ENCODE results near the gene DDAH1.

Gene DDAH1

GRCh38 chr1:85467036-85467435 lies 2.1 kb upstream of the DDAH1 start:
- Histone ChIP-seq H3K4me1 (ENCODE audit: low read length) (peaks cover 13% of the 10 kb centered on the region; the same call in 1 of the 2 replicates), H3K4me2 (ENCODE audit: low read length) (no peak overlapping the region), H3K9me3 (ENCODE audit: insufficient read depth, low read length) (peaks cover 3% of the 10 kb centered on the region; the same call in 1 of the 2 replicates), H3K9ac (ENCODE audit: low read length) (no peak overlapping the region), H3K27ac (ENCODE audit: low read length) (no peak overlapping the region), H3K4me3 (ENCODE audit: low read length) (no peak overlapping the region), H3K36me3 (replicated peaks; ENCODE audit: low read depth, low read length) (no peaks in the 10 kb centered on the region), H2AFZ (ENCODE audit: low read depth, low read length) (no peak overlapping the region), H3K27me3 (ENCODE audit: low read depth, low read length) (0 out of 2 replicates have a peak, but pooled peaks cover 2% of the 10 kb centered on the region), H4K20me1 (ENCODE audit: insufficient read depth, low read length) (no peaks in the 10 kb centered on the region), H3K79me2 (ENCODE audit: low read length) (no peaks in the 10 kb centered on the region)
- TF ChIP-seq CTCF (IDR thresholded peaks at IDR 0.05; ENCODE audit: low read depth, low read length) = no peak
- no peak for TF ChIP-seq EZH2phosphoT487 (IDR thresholded peaks at IDR 0.05; ENCODE audit: low read depth)

DNA sequence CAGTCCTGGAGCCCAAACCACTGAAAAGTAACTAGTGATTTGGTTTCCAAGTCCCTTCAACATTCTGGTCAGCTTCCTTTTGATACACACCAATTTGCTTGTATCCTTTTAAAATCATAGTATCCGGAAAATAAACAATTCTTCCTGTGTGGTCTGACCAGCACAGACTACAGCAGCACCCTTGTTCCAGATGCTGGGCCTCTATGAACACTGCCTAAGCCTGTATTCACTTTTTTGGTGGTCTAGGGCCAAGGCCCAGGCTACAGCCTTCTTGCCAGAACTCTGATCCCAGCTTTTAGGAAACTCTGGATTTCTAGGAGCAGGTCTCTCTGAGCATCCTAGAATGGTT lies 801 bp upstream of the DDAH1 start:
- 0 out of 2 replicates have a peak, but pooled peaks cover 2% of the 10 kb centered on the region for H3K27me3 ChIP-seq (ENCODE audit: low read depth, low read length)
- H3K9ac ChIP-seq (ENCODE audit: low read length) = peak overlapping the region; percentile 60; the same call in 1 of the 2 replicates
- H3K27ac ChIP-seq (ENCODE audit: low read length) = no peak overlapping the region
- H3K36me3 ChIP-seq (replicated peaks; ENCODE audit: low read depth, low read length) = no peaks in the 10 kb centered on the region
- peaks cover 13% of the 10 kb centered on the region; the same call in 1 of the 2 replicates for H3K4me1 ChIP-seq (ENCODE audit: low read length)
- H4K20me1 ChIP-seq (ENCODE audit: insufficient read depth, low read length) = no peaks in the 10 kb centered on the region
- peak overlapping the region; percentile 97 for H2AFZ ChIP-seq (ENCODE audit: low read depth, low read length)
- peak overlapping the region; percentile 97 for H3K4me2 ChIP-seq (ENCODE audit: low read length)
- TF ChIP-seq CTCF (IDR thresholded peaks at IDR 0.05; ENCODE audit: low read depth, low read length) (no peak), EZH2phosphoT487 (IDR thresholded peaks at IDR 0.05; ENCODE audit: low read depth) (no peak)
- peak overlapping the region; percentile 96 for H3K4me3 ChIP-seq (ENCODE audit: low read length)
- peaks cover 3% of the 10 kb centered on the region; the same call in 1 of the 2 replicates for H3K9me3 ChIP-seq (ENCODE audit: insufficient read depth, low read length)
- no peaks in the 10 kb centered on the region for H3K79me2 ChIP-seq (ENCODE audit: low read length)

DNA sequence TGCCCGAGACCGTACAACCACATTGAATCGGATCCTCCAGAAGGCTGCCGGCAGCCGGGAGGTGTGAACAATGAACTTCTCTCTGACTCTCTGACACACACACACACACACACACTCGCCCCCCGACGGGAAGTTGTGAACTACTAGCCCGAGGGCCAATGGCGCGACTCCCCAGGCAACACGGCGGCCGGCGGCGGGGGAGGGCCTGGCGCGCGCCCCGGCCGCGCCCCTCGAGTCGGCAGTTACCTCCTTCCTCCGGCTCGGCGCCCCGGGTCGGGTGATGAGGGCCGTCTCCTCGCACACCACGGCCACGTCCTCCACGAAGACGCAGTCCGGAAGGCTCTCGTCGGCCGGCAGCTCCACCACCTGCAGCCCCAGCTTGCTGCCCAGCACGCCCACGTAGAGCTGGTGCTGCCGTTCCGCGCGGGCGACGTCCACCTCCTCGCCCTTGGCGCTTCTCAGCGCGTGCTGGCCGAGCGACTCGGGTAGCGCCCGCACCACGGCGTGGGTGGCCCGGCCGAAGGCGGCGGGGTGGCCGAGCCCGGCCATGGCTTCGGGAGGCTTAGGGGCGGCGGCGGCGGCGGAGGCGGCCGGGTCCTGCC lies 361 bp downstream of the DDAH1 start:
- H3K36me3 ChIP-seq (replicated peaks; ENCODE audit: low read depth, low read length) = no peaks in the 10 kb centered on the region
- H3K4me1 ChIP-seq (ENCODE audit: low read length) = peaks cover 5% of the 10 kb centered on the region; the same call in 1 of the 2 replicates
- H3K79me2 ChIP-seq (ENCODE audit: low read length) = no peaks in the 10 kb centered on the region
- H4K20me1 ChIP-seq (ENCODE audit: insufficient read depth, low read length) = no peaks in the 10 kb centered on the region
- no peak overlapping the region for H3K27ac ChIP-seq (ENCODE audit: low read length)
- H3K9me3 ChIP-seq (ENCODE audit: insufficient read depth, low read length) = peaks cover 3% of the 10 kb centered on the region; the same call in 1 of the 2 replicates
- H3K4me2 ChIP-seq (ENCODE audit: low read length) = peak overlapping the region; percentile 97
- peak overlapping the region; percentile 60 for H3K9ac ChIP-seq (ENCODE audit: low read length)
- H2AFZ ChIP-seq (ENCODE audit: low read depth, low read length) = peak overlapping the region; percentile 97
- TF ChIP-seq EZH2phosphoT487 (IDR thresholded peaks at IDR 0.05; ENCODE audit: low read depth) = no peak
- TF ChIP-seq CTCF (IDR thresholded peaks at IDR 0.05; ENCODE audit: low read depth, low read length) = no peak
- peak overlapping the region; percentile 96 for H3K4me3 ChIP-seq (ENCODE audit: low read length)
- 0 out of 2 replicates have a peak, but pooled peaks cover 2% of the 10 kb centered on the region for H3K27me3 ChIP-seq (ENCODE audit: low read depth, low read length)

DNA sequence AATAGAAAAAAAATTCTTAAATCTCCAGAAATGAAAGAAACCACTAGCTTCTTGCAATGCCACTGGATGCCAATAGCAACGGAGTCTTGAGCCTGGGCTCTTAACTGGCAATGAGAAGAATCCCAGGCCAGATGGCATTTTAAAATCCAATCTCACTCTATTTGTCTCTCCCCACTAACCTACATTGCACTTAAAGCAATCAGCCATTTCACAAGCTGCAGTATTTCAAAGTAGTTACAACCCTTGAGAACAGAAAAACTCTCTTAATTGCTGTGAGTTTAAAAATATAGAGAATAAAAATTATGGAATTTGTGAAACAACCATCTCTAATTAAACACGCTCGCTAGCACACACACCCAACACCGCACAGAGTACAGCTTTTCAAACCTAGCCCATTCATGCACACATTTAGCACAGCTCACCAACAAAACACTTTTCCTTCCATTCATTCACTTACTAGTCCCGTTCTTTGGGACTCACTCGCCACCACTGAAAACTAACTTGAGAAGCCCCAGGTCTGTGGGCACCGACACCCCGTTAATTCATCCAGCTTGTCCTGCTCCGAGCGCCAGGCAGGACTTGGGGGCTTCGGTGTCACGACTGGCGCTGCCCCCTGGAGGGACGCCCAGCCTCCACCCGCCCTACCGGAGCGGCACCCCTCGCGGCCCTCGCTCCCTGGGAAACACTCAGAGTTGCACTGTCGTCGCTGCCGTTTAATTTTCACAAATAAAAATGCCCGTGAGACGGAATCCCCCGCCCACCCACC lies 1.0 kb downstream of the DDAH1 start:
- TF ChIP-seq EZH2phosphoT487 (IDR thresholded peaks at IDR 0.05; ENCODE audit: low read depth) = no peak
- TF ChIP-seq CTCF (IDR thresholded peaks at IDR 0.05; ENCODE audit: low read depth, low read length) = no peak
- no peaks in the 10 kb centered on the region for H3K36me3 ChIP-seq (replicated peaks; ENCODE audit: low read depth, low read length)
- H3K4me2 ChIP-seq (ENCODE audit: low read length) = peak overlapping the region; percentile 97
- 0 out of 2 replicates have a peak, but pooled peaks cover under 1% of the 10 kb centered on the region for H3K9me3 ChIP-seq (ENCODE audit: insufficient read depth, low read length)
- H3K9ac ChIP-seq (ENCODE audit: low read length) = peak overlapping the region; percentile 60
- 0 out of 2 replicates have a peak, but pooled peaks cover 2% of the 10 kb centered on the region for H3K27me3 ChIP-seq (ENCODE audit: low read depth, low read length)
- H3K4me1 ChIP-seq (ENCODE audit: low read length) = peaks cover 5% of the 10 kb centered on the region; the same call in 1 of the 2 replicates
- no peaks in the 10 kb centered on the region for H3K79me2 ChIP-seq (ENCODE audit: low read length)
- H3K4me3 ChIP-seq (ENCODE audit: low read length) = peak overlapping the region; percentile 96
- no peaks in the 10 kb centered on the region for H4K20me1 ChIP-seq (ENCODE audit: insufficient read depth, low read length)
- no peak overlapping the region for H3K27ac ChIP-seq (ENCODE audit: low read length)
- peak overlapping the region; percentile 97 for H2AFZ ChIP-seq (ENCODE audit: low read depth, low read length)
